Measurements from ENCODE around the gene RAG2. TPM values are rescaled to one million over a fixed set of nuclear protein-coding genes. Genes with fewer than 3 reads are reported as not detected.

The RAG2 gene
- total RNA-seq, 1 experiment from 2014 or later, result not detected

DNA sequence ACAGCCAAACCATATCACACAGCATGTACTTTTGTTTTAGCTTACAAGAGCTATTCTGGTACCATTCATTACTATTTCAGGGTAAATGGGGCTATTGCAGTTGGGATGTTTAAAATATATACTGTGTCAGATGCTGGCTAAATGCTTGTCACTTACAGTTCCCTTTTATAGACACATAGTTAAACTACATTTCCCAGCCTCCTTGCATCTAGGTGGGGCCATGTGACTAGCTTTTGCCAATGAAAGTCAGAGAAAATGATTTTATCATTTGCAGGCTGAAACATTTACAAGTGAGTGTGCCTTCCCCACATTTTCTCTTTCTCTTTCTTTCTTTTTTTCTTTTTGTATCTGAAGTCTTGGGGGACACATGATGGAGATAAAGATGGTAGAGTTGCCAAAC, 11.5 kb downstream of the RAG2 start:
- H3K4me3 ChIP-seq, result no peak overlapping the region
- DNase-seq (ENCODE audit: low read depth in 1 of 2, low spot score in 2 of 2), result no peak
- 0 out of 2 replicates have a peak, but pooled peaks cover 8% of the 10 kb centered on the region for H3K27me3 ChIP-seq (replicated peaks)
- no peaks in the 10 kb centered on the region for H3K4me1 ChIP-seq (replicated peaks)
- no peaks in the 10 kb centered on the region for H3K9me3 ChIP-seq (replicated peaks)
- H3K36me3 ChIP-seq, result no peaks in the 10 kb centered on the region
- H3K27ac ChIP-seq, result no peak overlapping the region

DNA sequence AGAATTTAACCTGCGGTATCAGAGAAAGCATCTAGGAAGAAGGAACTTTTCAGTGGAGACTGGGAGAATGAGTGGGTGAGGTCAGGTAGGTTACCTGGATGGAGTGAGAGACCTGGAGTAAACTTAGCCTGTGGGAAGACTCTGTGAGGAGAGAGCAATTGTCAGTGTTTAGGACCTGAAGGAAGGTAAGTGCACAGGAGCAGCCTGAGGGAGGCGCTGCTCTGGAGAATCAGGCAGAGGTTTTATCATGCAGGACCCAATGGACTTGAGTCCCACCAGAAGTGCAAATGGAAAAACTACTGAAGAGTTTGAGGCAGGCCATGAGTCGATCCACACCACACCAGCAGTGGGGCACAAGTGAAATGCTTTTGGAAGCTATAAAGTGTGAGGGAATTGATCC, 14.4 kb downstream of the RAG2 start:
- Histone ChIP-seq H3K36me3 (no peaks in the 10 kb centered on the region), H3K4me3 (no peak overlapping the region), H3K27me3 (replicated peaks) (no peaks in the 10 kb centered on the region), H3K27ac (no peak overlapping the region), H3K4me1 (replicated peaks) (no peaks in the 10 kb centered on the region), H3K9me3 (replicated peaks) (no peaks in the 10 kb centered on the region)
- DNase-seq (ENCODE audit: low read depth in 1 of 2, low spot score in 2 of 2), result no peak

DNA sequence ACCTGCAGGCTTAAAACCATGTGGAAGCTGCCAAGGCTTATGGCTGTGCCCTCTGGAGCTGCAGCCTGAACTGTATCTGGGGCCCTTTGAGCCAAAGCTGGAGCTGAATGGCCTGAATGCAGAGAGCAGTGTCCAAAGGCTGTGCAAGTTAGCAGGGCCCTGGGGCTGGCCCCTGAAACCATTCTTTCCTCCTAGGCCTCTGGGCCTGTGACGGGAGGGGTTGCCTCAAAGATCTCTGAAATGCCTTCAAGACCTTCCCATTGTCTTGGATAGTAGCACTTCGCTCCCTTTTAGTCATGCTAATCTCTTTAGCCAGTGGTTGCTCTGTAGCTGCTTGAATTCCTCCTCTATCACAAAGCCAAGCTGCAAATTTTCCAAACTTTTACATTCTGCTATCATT, 16.5 kb downstream of the RAG2 start:
- Histone ChIP-seq H3K4me3 (no peak overlapping the region), H3K9me3 (replicated peaks) (no peaks in the 10 kb centered on the region), H3K36me3 (no peaks in the 10 kb centered on the region), H3K27me3 (replicated peaks) (no peaks in the 10 kb centered on the region), H3K4me1 (replicated peaks) (0 out of 2 replicates have a peak, but pooled peaks cover 4% of the 10 kb centered on the region), H3K27ac (no peak overlapping the region)
- no peak for DNase-seq (ENCODE audit: low read depth in 1 of 2, low spot score in 2 of 2)

DNA sequence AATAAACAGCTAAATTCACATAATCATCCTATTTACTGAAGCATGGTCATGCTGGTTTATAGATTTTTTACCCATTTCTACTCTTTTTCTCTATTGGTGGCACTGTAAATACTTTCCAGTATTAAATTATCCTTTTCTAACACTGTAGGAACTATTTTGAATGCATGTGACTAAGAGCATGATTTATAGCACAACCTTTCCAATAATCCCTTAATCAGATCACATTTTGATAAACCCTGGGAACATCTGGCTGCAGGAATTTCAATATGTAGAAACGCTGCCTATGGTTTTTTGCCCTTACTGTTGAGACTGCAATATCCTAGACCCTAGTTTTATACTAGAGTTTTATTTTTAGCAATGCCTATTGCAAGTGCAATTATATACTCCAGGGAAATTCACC, 19.6 kb downstream of the RAG2 start:
- no peaks in the 10 kb centered on the region for H3K36me3 ChIP-seq
- H3K4me1 ChIP-seq (replicated peaks), result 0 out of 2 replicates have a peak, but pooled peaks cover 4% of the 10 kb centered on the region
- no peak overlapping the region for H3K27ac ChIP-seq
- no peaks in the 10 kb centered on the region for H3K27me3 ChIP-seq (replicated peaks)
- DNase-seq (ENCODE audit: low read depth in 1 of 2, low spot score in 2 of 2), result no peak
- H3K9me3 ChIP-seq (replicated peaks), result no peaks in the 10 kb centered on the region
- H3K4me3 ChIP-seq, result no peak overlapping the region

DNA sequence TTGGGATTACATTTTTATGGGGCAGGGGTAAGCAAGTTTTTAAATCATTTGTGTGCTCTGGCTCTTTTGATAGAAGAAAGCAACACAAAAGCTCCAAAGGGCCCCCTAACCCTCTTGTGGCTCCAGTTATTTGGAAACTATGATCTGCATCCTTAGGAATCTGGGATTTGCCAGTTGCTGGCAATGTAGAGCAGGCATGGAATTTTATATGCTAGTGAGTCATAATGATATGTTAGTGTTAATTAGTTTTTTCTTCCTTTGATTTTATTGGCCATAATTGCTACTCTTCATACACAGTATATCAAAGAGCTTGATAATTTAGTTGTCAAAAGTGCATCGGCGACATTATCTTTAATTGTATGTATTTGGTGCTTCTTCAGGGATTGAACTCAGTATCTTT, 20.2 kb downstream of the RAG2 start:
- no peak overlapping the region for H3K27ac ChIP-seq
- H3K36me3 ChIP-seq, result no peaks in the 10 kb centered on the region
- 0 out of 2 replicates have a peak, but pooled peaks cover 4% of the 10 kb centered on the region for H3K4me1 ChIP-seq (replicated peaks)
- peak in 1 of 2 experiments; percentile 14 for DNase-seq (ENCODE audit: low read depth in 1 of 2, low spot score in 2 of 2)
- H3K27me3 ChIP-seq (replicated peaks), result no peaks in the 10 kb centered on the region
- H3K4me3 ChIP-seq, result no peak overlapping the region
- H3K9me3 ChIP-seq (replicated peaks), result no peaks in the 10 kb centered on the region

DNA sequence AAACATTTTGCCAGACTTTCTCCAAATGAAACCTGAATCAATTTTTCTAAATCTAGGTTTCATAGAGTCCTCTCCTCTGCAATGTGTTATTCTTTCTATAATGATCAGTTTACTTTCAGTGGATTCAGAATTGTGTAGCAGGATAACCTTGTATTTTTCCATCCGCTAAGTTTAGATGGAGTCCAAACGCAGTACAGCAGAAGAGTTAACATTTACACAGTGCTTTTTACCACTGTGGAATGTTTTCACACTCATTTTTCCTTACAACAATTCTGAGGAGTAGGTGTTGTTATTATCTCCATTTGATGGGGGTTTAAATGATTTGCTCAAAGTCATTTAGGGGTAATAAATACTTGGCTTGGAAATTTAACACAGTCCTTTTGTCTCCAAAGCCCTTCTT, 20.7 kb downstream of the RAG2 start:
- H3K27ac ChIP-seq, result no peak overlapping the region
- H3K27me3 ChIP-seq (replicated peaks), result no peaks in the 10 kb centered on the region
- H3K36me3 ChIP-seq, result no peaks in the 10 kb centered on the region
- H3K9me3 ChIP-seq (replicated peaks), result no peaks in the 10 kb centered on the region
- H3K4me1 ChIP-seq (replicated peaks), result 0 out of 2 replicates have a peak, but pooled peaks cover 4% of the 10 kb centered on the region
- no peak for DNase-seq (ENCODE audit: low read depth in 1 of 2, low spot score in 2 of 2)
- no peak overlapping the region for H3K4me3 ChIP-seq

DNA sequence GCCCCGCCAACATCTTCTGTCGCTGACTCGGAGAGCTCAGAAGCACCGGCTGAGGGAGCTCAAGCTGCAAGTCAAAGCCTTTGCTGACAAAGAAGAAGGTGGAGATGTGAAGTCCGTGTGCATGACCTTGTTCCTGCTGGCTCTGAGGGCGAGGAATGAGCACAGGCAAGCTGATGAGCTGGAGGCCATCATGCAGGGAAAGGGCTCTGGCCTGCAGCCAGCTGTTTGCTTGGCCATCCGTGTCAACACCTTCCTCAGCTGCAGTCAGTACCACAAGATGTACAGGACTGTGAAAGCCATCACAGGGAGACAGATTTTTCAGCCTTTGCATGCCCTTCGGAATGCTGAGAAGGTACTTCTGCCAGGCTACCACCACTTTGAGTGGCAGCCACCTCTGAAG, 23.6 kb downstream of the RAG2 start:
- H3K4me1 ChIP-seq (replicated peaks), result 0 out of 2 replicates have a peak, but pooled peaks cover 4% of the 10 kb centered on the region
- H3K27ac ChIP-seq, result no peak overlapping the region
- H3K27me3 ChIP-seq (replicated peaks), result peaks cover 6% of the 10 kb centered on the region; the same call in 1 of the 2 replicates
- no peak overlapping the region for H3K4me3 ChIP-seq
- DNase-seq (ENCODE audit: low read depth in 1 of 2, low spot score in 2 of 2), result no peak
- H3K9me3 ChIP-seq (replicated peaks), result no peaks in the 10 kb centered on the region
- no peaks in the 10 kb centered on the region for H3K36me3 ChIP-seq

DNA sequence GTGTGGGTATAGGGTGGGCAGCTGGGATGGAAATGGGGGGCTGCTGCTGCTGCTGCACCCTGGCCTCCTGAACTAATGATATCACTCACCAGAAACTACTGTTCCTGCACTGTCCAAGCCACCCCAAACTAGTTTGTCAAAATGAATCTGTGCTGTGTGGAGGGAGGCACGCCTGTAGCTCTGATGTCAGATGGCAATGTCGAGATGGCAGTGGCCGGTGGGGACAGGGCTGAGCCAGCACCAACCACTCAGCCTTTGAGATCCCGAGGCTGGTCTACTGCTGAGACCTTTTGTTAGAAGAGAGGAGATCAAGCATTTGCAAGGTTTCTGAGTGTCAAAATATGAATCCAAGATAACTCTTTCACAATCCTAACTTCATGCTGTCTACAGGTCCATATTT, 28.9 kb downstream of the RAG2 start:
- Histone ChIP-seq H3K9me3 (replicated peaks) (no peaks in the 10 kb centered on the region), H3K4me3 (no peak overlapping the region), H3K36me3 (no peaks in the 10 kb centered on the region), H3K4me1 (replicated peaks) (no peaks in the 10 kb centered on the region), H3K27ac (no peak overlapping the region), H3K27me3 (replicated peaks) (peaks cover 23% of the 10 kb centered on the region)
- DNase-seq (ENCODE audit: low read depth in 1 of 2, low spot score in 2 of 2), result no peak

DNA sequence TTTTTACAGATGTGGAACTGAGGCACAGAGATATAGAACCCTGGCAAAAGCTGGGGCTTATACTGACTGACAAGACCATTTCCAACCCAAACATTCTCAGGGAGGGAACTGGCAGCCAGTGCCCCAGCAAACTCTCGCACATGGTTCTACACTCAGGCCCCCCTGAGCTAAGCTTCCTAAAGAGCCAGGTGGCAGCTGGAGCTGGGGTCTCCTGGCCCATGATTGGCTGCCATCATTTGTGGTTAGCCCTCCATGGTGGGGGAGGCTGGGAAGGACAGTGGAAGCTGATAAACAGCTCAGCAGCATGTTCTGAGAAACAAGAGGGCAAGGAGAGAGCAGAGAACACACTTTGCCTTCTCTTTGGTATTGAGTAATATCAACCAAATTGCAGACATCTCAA, 30.3 kb downstream of the RAG2 start, which contains the start of gene RAG1:
RAG1 (plus strand) TSS at position 314 of the 400 bp plus-strand sequence. CDS start 5,298 bp downstream, outside the sequence.
- Histone ChIP-seq H3K27ac (no peak within 1 kb of the TSS), H3K27me3 (replicated peaks) (peaks cover 26% of the 10 kb centered on the region)

DNA sequence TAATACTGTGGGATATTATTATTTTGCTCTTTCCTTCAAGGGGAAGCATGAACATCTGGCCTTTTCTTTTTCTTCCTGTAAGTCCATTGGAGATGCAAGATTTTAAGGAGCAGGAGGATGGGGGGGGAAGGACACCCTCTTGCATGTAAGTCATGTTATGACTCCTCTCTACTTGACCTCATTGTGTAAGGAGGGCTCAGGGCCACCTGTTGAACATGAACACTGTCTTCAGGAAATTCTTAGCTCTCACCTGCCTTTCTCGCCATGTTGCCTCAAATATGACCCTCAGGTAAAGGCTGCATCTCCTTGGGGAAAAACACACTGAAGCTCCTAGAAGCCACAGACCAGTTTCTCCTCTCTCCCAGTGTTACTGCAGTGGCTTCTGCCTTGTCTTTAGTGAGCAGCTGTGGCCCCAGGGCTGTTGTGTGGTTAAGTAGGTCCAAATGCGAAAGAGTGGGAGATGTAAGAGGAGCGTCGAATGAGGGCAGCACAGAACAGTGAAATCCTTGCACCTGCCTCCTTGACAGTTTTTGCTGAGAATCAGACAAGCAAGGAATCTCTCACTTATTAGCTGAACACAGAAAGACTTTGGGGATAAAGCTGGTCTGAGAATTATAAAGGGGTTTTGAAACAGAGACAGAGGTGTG, 31.5 kb downstream of the RAG2 start:
- no peaks in the 10 kb centered on the region for H3K36me3 ChIP-seq
- no peak for DNase-seq (ENCODE audit: low read depth in 1 of 2, low spot score in 2 of 2)
- no peaks in the 10 kb centered on the region for H3K4me1 ChIP-seq (replicated peaks)
- H3K27me3 ChIP-seq (replicated peaks), result peaks cover 26% of the 10 kb centered on the region
- no peaks in the 10 kb centered on the region for H3K9me3 ChIP-seq (replicated peaks)
- no peak overlapping the region for H3K27ac ChIP-seq
- no peak overlapping the region for H3K4me3 ChIP-seq

More for the DNA sequence above, 30.3 kb downstream of the RAG2 start, which contains the start of gene RAG1:
- no peaks in the 10 kb centered on the region for H3K9me3 ChIP-seq (replicated peaks)
- H3K36me3 ChIP-seq, result no peaks in the 10 kb centered on the region
- H3K4me3 ChIP-seq, result no peak within 1 kb of the TSS
- DNase-seq (ENCODE audit: low read depth in 1 of 2, low spot score in 2 of 2), result no peak
- H3K4me1 ChIP-seq (replicated peaks), result no peaks in the 10 kb centered on the region

DNA sequence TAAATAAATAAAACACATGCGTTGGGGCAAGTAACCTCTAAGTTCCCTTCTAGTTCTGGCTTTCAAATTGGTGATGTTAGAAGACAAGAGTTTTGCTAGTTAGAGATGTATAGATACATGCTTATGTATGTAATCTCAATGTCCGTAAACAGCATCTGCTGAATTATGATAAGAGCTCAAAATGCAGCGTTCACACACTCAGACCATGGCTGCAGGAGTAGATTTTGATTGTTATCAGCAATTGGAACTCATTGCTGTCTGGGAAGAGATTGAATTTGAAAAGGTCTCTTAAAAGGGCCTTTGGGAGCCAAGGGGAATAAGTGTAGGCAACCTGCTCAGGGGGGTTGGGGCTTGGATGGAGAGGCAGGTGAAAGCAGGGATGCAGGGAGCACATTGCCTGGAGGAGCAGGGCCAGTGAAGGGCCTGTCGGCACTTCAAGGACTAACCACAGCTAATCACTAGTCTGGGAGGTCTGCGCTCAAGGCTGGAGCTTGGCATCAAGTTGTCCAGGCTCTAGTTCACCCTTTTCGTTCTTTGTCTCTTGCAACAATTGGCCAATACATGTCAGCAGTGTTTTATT, 32.9 kb downstream of the RAG2 start:
- Histone ChIP-seq H3K27me3 (replicated peaks) (peaks cover 20% of the 10 kb centered on the region), H3K27ac (no peak overlapping the region), H3K4me3 (no peak overlapping the region), H3K9me3 (replicated peaks) (no peaks in the 10 kb centered on the region), H3K4me1 (replicated peaks) (no peaks in the 10 kb centered on the region), H3K36me3 (no peaks in the 10 kb centered on the region)
- no peak for DNase-seq (ENCODE audit: low read depth in 1 of 2, low spot score in 2 of 2)

DNA sequence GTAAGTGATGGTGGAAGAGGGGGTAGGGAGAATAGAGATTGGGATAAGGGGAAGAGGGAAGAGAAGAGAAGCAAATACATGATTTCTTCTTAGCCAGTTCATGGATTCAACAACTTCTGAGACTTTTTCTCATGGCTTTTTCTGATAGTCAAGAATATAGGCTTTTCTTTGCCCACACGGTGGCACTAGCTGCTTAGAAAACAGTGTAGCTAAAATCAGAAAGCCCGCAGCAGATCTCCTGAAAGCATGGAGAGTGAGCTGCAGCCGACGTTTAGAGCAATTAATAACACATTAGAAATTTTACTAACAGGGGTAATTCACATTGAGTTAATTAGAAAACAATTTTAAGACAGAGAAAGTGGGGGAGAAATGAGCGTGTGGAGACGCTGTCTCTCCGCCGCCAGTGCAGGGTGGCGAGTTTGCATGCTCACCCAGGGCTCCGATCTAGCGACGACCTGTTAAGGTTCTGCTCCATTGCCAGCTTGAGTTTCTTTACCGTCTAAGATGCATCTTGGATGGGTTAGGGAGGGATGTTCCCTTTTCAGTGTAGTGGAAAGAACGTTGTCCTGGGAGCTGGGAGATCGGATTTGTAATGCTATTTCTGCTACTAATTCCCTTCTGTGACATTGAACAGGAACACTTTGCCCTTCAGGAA, 33.5 kb downstream of the RAG2 start:
- H3K27ac ChIP-seq, result no peak overlapping the region
- peak in 1 of 2 experiments; percentile 30 for DNase-seq (ENCODE audit: low read depth in 1 of 2, low spot score in 2 of 2)
- no peaks in the 10 kb centered on the region for H3K36me3 ChIP-seq
- H3K4me1 ChIP-seq (replicated peaks), result no peaks in the 10 kb centered on the region
- H3K27me3 ChIP-seq (replicated peaks), result peaks cover 20% of the 10 kb centered on the region
- H3K9me3 ChIP-seq (replicated peaks), result no peaks in the 10 kb centered on the region
- H3K4me3 ChIP-seq, result no peak overlapping the region

DNA sequence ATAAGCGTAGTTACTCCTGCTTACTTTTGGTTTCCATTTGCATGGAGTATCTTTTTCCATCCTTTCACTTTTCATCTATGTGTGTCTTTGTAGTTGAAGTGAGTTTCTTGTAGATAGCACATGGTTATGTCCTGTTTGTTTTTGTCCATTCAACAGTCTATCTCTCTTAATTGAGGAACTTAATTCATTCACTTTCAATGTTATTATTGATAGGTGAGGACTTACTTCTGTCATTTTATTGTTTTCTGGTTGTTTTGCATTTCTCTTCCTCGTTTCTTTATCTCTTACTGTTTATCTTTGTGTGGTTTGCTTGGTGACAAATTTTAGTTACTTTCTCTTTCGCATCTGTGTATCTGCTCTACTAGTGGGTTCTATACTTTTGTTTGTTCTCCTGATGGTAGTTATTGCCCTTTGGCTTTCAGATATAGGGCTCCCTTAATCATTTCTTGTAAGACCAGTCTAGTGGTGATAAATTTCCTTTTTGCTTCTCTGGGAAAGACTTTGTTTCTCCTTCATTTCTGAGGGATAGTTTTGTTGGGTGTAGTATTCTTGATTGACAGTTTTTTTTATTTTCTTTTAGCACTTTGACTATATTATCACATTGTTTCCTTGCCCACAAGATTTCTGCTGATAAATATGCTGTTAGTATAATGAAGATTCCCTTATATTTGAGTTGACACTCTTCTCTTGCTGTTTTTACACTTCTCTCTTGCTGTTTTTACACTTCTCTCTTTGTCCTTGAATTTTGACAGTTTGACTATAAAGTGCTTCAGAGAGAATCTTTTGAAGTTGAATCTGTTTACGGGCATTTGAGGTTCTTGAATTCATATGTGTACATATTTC, 39.2 kb downstream of the RAG2 start:
- Histone ChIP-seq H3K27me3 (replicated peaks) (no peaks in the 10 kb centered on the region), H3K27ac (no peak overlapping the region), H3K9me3 (replicated peaks) (no peaks in the 10 kb centered on the region), H3K4me3 (no peak overlapping the region), H3K36me3 (no peaks in the 10 kb centered on the region), H3K4me1 (replicated peaks) (no peaks in the 10 kb centered on the region)
- DNase-seq (ENCODE audit: low read depth in 1 of 2, low spot score in 2 of 2), result no peak

Measured in SJSA1 (cell line).